Measurements from ENCODE around the gene SLC25A51. TPM values are rescaled to one million over a fixed set of nuclear protein-coding genes. Genes with fewer than 3 reads are reported as not detected.

Gene SLC25A51
- total RNA-seq, 1 donor from 2014 or later = 26.6 TPM

DNA sequence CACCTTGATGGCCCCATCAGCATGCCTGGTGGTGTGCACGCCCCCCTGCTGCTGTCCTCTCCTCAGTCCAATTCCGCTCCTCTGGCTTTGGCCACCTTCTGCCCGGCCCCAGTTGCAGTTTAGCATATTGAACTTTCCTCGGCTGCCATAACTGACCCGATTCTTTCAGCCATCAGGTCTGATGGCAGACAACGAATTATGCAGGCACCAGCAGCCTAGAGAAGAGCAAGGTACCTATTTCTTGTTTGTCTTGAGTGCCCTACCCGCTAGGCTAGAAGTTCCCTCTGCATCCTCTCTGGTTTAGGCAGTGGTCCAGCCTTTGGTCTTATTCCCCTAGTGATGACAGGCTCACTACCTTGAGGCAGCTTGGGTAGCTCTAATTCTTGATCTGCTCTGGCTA lies 43.0 kb upstream of the SLC25A51 start:
- H3K27ac ChIP-seq (ENCODE audit: low read depth, low read length) = no peak overlapping the region
- peaks cover 8 to 18% (median 18%) of the 10 kb centered on the region in 3 donors for H3K36me3 ChIP-seq (ENCODE audit: control insufficient read depth in 3 of 3, insufficient read depth in 3 of 3, low read length in 3 of 3)
- peaks cover 12 to 19% (median 13%) of the 10 kb centered on the region in 3 donors for H3K4me1 ChIP-seq (ENCODE audit: control insufficient read depth in 3 of 3, insufficient read depth in 3 of 3, low read length in 3 of 3)
- no peak overlapping the region for H3K4me3 ChIP-seq (ENCODE audit: low read length in 3 of 3)
- no peaks in the 10 kb centered on the region for H3K27me3 ChIP-seq (ENCODE audit: control insufficient read depth in 3 of 3, insufficient read depth in 3 of 3, low read length in 3 of 3)
- H3K9me3 ChIP-seq (ENCODE audit: control insufficient read depth in 3 of 3, low read length in 3 of 3) = no peaks in the 10 kb centered on the region
- H3K9ac ChIP-seq (ENCODE audit: low read depth in 1 of 3, low read length in 3 of 3) = no peak overlapping the region

- no peak overlapping the region for H3K9ac ChIP-seq (ENCODE audit: low read depth in 1 of 3, low read length in 3 of 3)
- H3K9me3 ChIP-seq (ENCODE audit: control insufficient read depth in 3 of 3, low read length in 3 of 3) = no peaks in the 10 kb centered on the region
- H3K4me1 ChIP-seq (ENCODE audit: control insufficient read depth in 3 of 3, insufficient read depth in 3 of 3, low read length in 3 of 3) = peaks cover 12 to 15% (median 13%) of the 10 kb centered on the region in 3 donors
- H3K27me3 ChIP-seq (ENCODE audit: control insufficient read depth in 3 of 3, insufficient read depth in 3 of 3, low read length in 3 of 3) = no peaks in the 10 kb centered on the region
- H3K27ac ChIP-seq (ENCODE audit: low read depth, low read length) = no peak overlapping the region
- H3K36me3 ChIP-seq (ENCODE audit: control insufficient read depth in 3 of 3, insufficient read depth in 3 of 3, low read length in 3 of 3) = peaks cover 6 to 18% (median 18%) of the 10 kb centered on the region in 3 donors
- H3K4me3 ChIP-seq (ENCODE audit: low read length in 3 of 3) = no peak overlapping the region
Observed at GRCh38 chr9:37946041-37946440, 42.1 kb upstream of the SLC25A51 start.

GRCh38 chr9:37944671-37945481 lies 40.9 kb upstream of the SLC25A51 start:
- Histone ChIP-seq H3K36me3 (ENCODE audit: control insufficient read depth in 3 of 3, insufficient read depth in 3 of 3, low read length in 3 of 3) (peaks cover 6 to 18% (median 16%) of the 10 kb centered on the region in 3 donors), H3K9ac (ENCODE audit: low read depth in 1 of 3, low read length in 3 of 3) (no peak overlapping the region), H3K4me1 (ENCODE audit: control insufficient read depth in 3 of 3, insufficient read depth in 3 of 3, low read length in 3 of 3) (peaks cover 9 to 15% (median 13%) of the 10 kb centered on the region in 3 donors), H3K9me3 (ENCODE audit: control insufficient read depth in 3 of 3, low read length in 3 of 3) (no peaks in the 10 kb centered on the region), H3K4me3 (ENCODE audit: low read length in 3 of 3) (no peak overlapping the region), H3K27me3 (ENCODE audit: control insufficient read depth in 3 of 3, insufficient read depth in 3 of 3, low read length in 3 of 3) (no peaks in the 10 kb centered on the region), H3K27ac (ENCODE audit: low read depth, low read length) (no peak overlapping the region)

GRCh38 chr9:37944266-37944650 lies 40.3 kb upstream of the SLC25A51 start:
- Histone ChIP-seq H3K36me3 (ENCODE audit: control insufficient read depth in 3 of 3, insufficient read depth in 3 of 3, low read length in 3 of 3) (peaks cover 6 to 18% (median 16%) of the 10 kb centered on the region in 3 donors), H3K9me3 (ENCODE audit: control insufficient read depth in 3 of 3, low read length in 3 of 3) (no peaks in the 10 kb centered on the region), H3K9ac (ENCODE audit: low read depth in 1 of 3, low read length in 3 of 3) (no peak overlapping the region), H3K4me1 (ENCODE audit: control insufficient read depth in 3 of 3, insufficient read depth in 3 of 3, low read length in 3 of 3) (peaks cover 13 to 20% (median 17%) of the 10 kb centered on the region in 3 donors), H3K27me3 (ENCODE audit: control insufficient read depth in 3 of 3, insufficient read depth in 3 of 3, low read length in 3 of 3) (no peaks in the 10 kb centered on the region), H3K27ac (ENCODE audit: low read depth, low read length) (no peak overlapping the region), H3K4me3 (ENCODE audit: low read length in 3 of 3) (no peak overlapping the region)

DNA sequence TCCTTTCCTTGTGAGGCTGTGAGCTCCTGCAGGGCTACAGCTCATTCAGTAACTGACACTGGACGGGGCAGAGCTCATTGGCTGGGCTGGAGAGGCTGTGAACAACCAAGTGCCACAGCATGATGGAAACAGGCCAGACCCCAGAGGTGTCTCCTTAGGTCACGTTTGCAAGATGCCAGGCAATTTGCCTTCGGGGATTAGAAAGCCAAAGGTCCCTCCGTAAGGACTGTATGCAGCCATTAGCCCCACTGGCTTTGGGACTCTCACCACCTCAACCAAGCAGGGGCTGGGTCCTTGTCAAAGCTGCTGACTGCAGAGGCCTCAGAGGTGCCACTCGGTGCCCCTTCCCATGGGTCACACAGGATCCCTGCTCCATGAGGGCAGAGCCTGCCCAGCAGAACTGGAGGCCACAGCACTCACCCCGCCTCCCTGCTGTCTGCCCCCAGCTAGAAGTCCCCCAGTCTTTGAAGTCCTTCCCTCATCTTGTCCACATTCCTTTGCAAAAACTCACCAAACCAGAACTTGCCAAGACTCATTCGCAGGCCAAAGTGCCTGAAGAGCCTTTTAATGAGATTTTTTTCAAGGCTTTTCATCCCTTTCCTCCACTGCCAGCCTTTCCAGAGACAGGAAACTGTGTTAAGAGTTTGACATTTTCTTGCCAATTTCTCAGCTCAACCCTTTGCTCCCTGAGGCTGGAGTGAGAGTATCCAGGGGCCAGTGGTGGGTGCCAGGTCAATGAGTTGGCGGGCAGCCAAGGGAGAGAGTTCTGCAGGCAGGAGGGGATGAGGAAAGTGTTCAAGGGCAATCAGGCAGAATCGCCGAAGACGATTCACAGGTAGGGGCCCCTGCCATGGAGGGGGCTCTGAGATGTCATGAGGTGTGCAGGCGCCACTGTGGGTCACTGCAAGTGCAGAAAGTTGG lies 39.7 kb upstream of the SLC25A51 start:
- Histone ChIP-seq H3K27me3 (ENCODE audit: control insufficient read depth in 3 of 3, insufficient read depth in 3 of 3, low read length in 3 of 3) (no peaks in the 10 kb centered on the region), H3K4me1 (ENCODE audit: control insufficient read depth in 3 of 3, insufficient read depth in 3 of 3, low read length in 3 of 3) (peaks cover 19 to 26% (median 23%) of the 10 kb centered on the region in 3 donors), H3K4me3 (ENCODE audit: low read length in 3 of 3) (no peak overlapping the region), H3K36me3 (ENCODE audit: control insufficient read depth in 3 of 3, insufficient read depth in 3 of 3, low read length in 3 of 3) (peaks cover 6 to 16% (median 15%) of the 10 kb centered on the region in 3 donors), H3K9ac (ENCODE audit: low read depth in 1 of 3, low read length in 3 of 3) (no peak overlapping the region), H3K27ac (ENCODE audit: low read depth, low read length) (no peak overlapping the region), H3K9me3 (ENCODE audit: control insufficient read depth in 3 of 3, low read length in 3 of 3) (no peaks in the 10 kb centered on the region)

DNA sequence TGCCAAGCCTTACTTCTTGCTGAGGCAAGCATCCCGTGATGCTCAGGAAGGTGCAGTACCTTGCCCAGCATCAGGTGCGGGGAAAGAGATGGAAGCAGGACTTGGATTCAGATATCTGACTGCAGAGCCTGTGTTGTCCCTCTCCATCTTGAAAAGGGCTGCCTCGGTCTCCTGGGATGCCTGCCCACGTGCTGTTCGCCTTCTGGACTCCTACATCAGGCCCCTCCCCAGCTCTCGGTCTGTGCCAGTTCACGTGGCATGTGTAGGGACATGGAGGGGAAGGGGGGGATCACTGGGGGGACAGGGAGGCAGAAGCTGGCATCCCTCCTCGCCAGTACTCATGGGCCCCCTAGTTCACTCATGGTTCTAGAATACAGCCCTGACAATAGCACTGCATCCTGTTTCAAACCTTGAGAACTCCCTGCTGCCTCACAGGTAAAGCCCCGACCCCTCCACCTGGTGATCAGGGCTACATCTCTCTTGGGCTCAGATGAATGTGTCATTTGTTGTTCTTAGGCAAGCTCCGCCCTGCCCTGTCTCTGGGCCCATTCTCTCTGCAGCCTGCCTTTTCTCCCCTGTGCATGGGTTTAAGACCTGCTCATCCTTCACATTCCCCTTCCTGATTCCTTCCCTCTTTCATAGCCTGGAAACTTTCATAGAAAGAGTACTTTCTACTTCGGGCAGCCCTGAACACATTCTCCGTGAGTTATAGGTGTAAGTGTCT lies 38.9 kb upstream of the SLC25A51 start:
- peaks cover 21 to 31% (median 30%) of the 10 kb centered on the region in 3 donors for H3K4me1 ChIP-seq (ENCODE audit: control insufficient read depth in 3 of 3, insufficient read depth in 3 of 3, low read length in 3 of 3)
- no peak overlapping the region for H3K27ac ChIP-seq (ENCODE audit: low read depth, low read length)
- H3K27me3 ChIP-seq (ENCODE audit: control insufficient read depth in 3 of 3, insufficient read depth in 3 of 3, low read length in 3 of 3) = no peaks in the 10 kb centered on the region
- H3K9me3 ChIP-seq (ENCODE audit: control insufficient read depth in 3 of 3, low read length in 3 of 3) = no peaks in the 10 kb centered on the region
- H3K4me3 ChIP-seq (ENCODE audit: low read length in 3 of 3) = no peak overlapping the region
- peaks cover 0 to 16% (median 10%) of the 10 kb centered on the region in 3 donors for H3K36me3 ChIP-seq (ENCODE audit: control insufficient read depth in 3 of 3, insufficient read depth in 3 of 3, low read length in 3 of 3)
- no peak overlapping the region for H3K9ac ChIP-seq (ENCODE audit: low read depth in 1 of 3, low read length in 3 of 3)

GRCh38 chr9:37941253-37941652 lies 37.3 kb upstream of the SLC25A51 start:
- no peak overlapping the region for H3K9ac ChIP-seq (ENCODE audit: low read depth in 1 of 3, low read length in 3 of 3)
- H3K36me3 ChIP-seq (ENCODE audit: control insufficient read depth in 3 of 3, insufficient read depth in 3 of 3, low read length in 3 of 3) = peaks cover 0 to 5% (median 5%) of the 10 kb centered on the region in 3 donors
- H3K4me3 ChIP-seq (ENCODE audit: low read length in 3 of 3) = no peak overlapping the region
- H3K4me1 ChIP-seq (ENCODE audit: control insufficient read depth in 3 of 3, insufficient read depth in 3 of 3, low read length in 3 of 3) = peaks cover 21 to 31% (median 31%) of the 10 kb centered on the region in 3 donors
- no peak overlapping the region for H3K27ac ChIP-seq (ENCODE audit: low read depth, low read length)
- H3K9me3 ChIP-seq (ENCODE audit: control insufficient read depth in 3 of 3, low read length in 3 of 3) = no peaks in the 10 kb centered on the region
- no peaks in the 10 kb centered on the region for H3K27me3 ChIP-seq (ENCODE audit: control insufficient read depth in 3 of 3, insufficient read depth in 3 of 3, low read length in 3 of 3)

DNA sequence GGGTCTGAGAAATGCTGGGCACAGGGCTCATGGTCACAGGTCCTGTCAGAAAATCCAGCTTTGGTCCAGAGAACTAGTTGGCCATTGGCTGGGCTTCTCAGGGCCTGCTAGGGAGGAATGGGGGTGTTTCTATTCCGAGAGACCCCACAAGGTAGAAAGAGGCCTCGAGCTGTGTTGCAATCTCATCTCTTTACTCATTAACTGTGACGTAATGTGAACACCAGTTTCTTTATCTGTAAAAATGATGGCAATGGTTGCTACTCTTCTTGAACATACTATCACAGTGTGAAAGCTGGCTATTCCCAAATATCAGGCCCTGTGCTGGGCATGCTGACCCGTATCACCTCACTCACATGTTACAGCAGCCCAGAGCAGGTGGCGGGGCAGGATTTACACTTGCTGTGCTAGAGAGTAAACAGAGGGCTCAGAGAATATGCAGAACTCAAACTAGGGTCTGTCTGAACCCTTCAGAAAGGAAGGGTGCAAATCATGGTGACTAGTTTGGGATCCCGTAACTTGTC lies 35.7 kb upstream of the SLC25A51 start:
- peaks cover 21 to 31% (median 31%) of the 10 kb centered on the region in 3 donors for H3K4me1 ChIP-seq (ENCODE audit: control insufficient read depth in 3 of 3, insufficient read depth in 3 of 3, low read length in 3 of 3)
- no peak overlapping the region for H3K27ac ChIP-seq (ENCODE audit: low read depth, low read length)
- H3K27me3 ChIP-seq (ENCODE audit: control insufficient read depth in 3 of 3, insufficient read depth in 3 of 3, low read length in 3 of 3) = no peaks in the 10 kb centered on the region
- H3K9me3 ChIP-seq (ENCODE audit: control insufficient read depth in 3 of 3, low read length in 3 of 3) = no peaks in the 10 kb centered on the region
- no peak overlapping the region for H3K4me3 ChIP-seq (ENCODE audit: low read length in 3 of 3)
- no peaks in the 10 kb centered on the region for H3K36me3 ChIP-seq (ENCODE audit: control insufficient read depth in 3 of 3, insufficient read depth in 3 of 3, low read length in 3 of 3)
- no peak overlapping the region for H3K9ac ChIP-seq (ENCODE audit: low read depth in 1 of 3, low read length in 3 of 3)

GRCh38 chr9:37938121-37938891 lies 34.4 kb upstream of the SLC25A51 start:
- Histone ChIP-seq H3K4me1 (ENCODE audit: control insufficient read depth in 3 of 3, insufficient read depth in 3 of 3, low read length in 3 of 3) (peaks cover 14 to 21% (median 20%) of the 10 kb centered on the region in 3 donors), H3K27ac (ENCODE audit: low read depth, low read length) (no peak overlapping the region), H3K9ac (ENCODE audit: low read depth in 1 of 3, low read length in 3 of 3) (peak overlapping the region in 1 of 3 donors; percentile 8), H3K27me3 (ENCODE audit: control insufficient read depth in 3 of 3, insufficient read depth in 3 of 3, low read length in 3 of 3) (no peaks in the 10 kb centered on the region), H3K4me3 (ENCODE audit: low read length in 3 of 3) (peak overlapping the region in 1 of 3 donors; percentile 29), H3K9me3 (ENCODE audit: control insufficient read depth in 3 of 3, low read length in 3 of 3) (no peaks in the 10 kb centered on the region), H3K36me3 (ENCODE audit: control insufficient read depth in 3 of 3, insufficient read depth in 3 of 3, low read length in 3 of 3) (no peaks in the 10 kb centered on the region)
